ENCODE results near the gene GPLD1. TPM values are rescaled to one million over a fixed set of nuclear protein-coding genes. Genes with fewer than 3 reads are reported as not detected.

The GPLD1 gene, protein sequence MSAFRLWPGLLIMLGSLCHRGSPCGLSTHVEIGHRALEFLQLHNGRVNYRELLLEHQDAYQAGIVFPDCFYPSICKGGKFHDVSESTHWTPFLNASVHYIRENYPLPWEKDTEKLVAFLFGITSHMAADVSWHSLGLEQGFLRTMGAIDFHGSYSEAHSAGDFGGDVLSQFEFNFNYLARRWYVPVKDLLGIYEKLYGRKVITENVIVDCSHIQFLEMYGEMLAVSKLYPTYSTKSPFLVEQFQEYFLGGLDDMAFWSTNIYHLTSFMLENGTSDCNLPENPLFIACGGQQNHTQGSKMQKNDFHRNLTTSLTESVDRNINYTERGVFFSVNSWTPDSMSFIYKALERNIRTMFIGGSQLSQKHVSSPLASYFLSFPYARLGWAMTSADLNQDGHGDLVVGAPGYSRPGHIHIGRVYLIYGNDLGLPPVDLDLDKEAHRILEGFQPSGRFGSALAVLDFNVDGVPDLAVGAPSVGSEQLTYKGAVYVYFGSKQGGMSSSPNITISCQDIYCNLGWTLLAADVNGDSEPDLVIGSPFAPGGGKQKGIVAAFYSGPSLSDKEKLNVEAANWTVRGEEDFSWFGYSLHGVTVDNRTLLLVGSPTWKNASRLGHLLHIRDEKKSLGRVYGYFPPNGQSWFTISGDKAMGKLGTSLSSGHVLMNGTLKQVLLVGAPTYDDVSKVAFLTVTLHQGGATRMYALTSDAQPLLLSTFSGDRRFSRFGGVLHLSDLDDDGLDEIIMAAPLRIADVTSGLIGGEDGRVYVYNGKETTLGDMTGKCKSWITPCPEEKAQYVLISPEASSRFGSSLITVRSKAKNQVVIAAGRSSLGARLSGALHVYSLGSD
- polyA plus RNA-seq (2013, experiment 1 of 2) = 2.0 TPM
- 1.6 TPM for polyA plus RNA-seq (2013, experiment 2 of 2)

DNA sequence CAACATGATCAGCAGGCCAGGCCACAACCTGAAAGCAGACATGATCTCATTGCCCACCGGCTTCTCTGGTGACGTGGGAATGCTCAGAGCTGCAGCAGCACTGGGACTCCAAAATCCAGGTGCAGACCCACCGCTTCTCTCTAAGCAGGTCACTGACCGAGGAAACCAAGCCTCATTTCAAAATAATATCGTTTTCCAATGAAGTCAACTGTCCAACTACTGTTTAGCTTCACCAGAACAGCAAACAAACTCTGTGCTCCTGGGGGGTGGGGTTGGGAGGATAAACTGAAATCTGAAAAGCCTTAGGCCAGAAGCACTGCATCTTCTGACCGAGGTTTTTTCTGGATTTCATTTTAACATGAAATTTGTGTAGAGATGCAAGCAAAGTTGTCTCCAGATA, at the start of gene GPLD1:
TSS of gene GPLD1 (minus strand) at position 109 of the 400 bp plus-strand sequence. CDS start at position 42, 67 bp downstream.
- peaks cover 0 to 6% of the 10 kb centered on the region in 2 donors for H3K36me3 ChIP-seq (replicated peaks in 1 of 2; ENCODE audit: control insufficient read depth in 2 of 2, insufficient read depth in 2 of 2, low read length in 2 of 2)
- no peak within 1 kb of the TSS for H2BK5ac ChIP-seq (ENCODE audit: low read length)
- no peak within 1 kb of the TSS for H3K18ac ChIP-seq (ENCODE audit: low read length)
- DNase-seq (ENCODE audit: low spot score) = no peak
- no peak within 1 kb of the TSS for H3K4me2 ChIP-seq (ENCODE audit: insufficient read depth, low read length, poor library complexity, severe bottlenecking)
- H2AK5ac ChIP-seq (ENCODE audit: low read depth, low read length) = no peak within 1 kb of the TSS
- no CpG with 5 or more reads among the region's 6 CpGs for WGBS, 2 donors (ENCODE audit: extremely low coverage in 2 of 2, insufficient read length in 2 of 2, insufficient replicate concordance in 1 of 2)
- no peak within 1 kb of the TSS for H2BK120ac ChIP-seq (ENCODE audit: low read depth, low read length)
- no peak within 1 kb of the TSS for H3K14ac ChIP-seq (ENCODE audit: low read length)
- H3K23ac ChIP-seq (ENCODE audit: low read depth, low read length, poor library complexity) = no peak within 1 kb of the TSS
- no peaks in the 10 kb centered on the region for H3K4me1 ChIP-seq (ENCODE audit: control insufficient read depth in 2 of 2, insufficient read depth in 1 of 2, low read depth in 1 of 2, low read length in 2 of 2)
- H3K4me3 ChIP-seq (ENCODE audit: low read length in 2 of 2) = no peak within 1 kb of the TSS
- H2AFZ ChIP-seq (ENCODE audit: low read length) = no peak within 1 kb of the TSS
- peaks cover 0 to 4% (median 0%) of the 10 kb centered on the region in 3 experiments for H3K27me3 ChIP-seq (ENCODE audit: control insufficient read depth in 3 of 3, insufficient read depth in 3 of 3, low read depth in 1 of 3, low read length in 3 of 3)
- no peak within 1 kb of the TSS for H4K8ac ChIP-seq (ENCODE audit: low read depth, low read length)
- no peak within 1 kb of the TSS for H3K4ac ChIP-seq (ENCODE audit: low read length)
- no peak within 1 kb of the TSS for H2BK12ac ChIP-seq (ENCODE audit: low read length)
- H2BK15ac ChIP-seq (ENCODE audit: low read length) = no peak within 1 kb of the TSS
- H3K27ac ChIP-seq (replicated peaks; ENCODE audit: low read length) = no peak within 1 kb of the TSS
- H4K91ac ChIP-seq (ENCODE audit: low read depth, low read length, poor library complexity) = no peak within 1 kb of the TSS
- H3K9ac ChIP-seq (ENCODE audit: low read depth, low read length, poor library complexity) = no peak within 1 kb of the TSS
- no peaks in the 10 kb centered on the region for H3K79me1 ChIP-seq (ENCODE audit: low read depth, low read length)
- H3K9me3 ChIP-seq (replicated peaks in 1 of 2; ENCODE audit: control insufficient read depth in 2 of 2, insufficient read depth in 1 of 2, low read depth in 1 of 2, low read length in 2 of 2) = no peaks in the 10 kb centered on the region

DNA sequence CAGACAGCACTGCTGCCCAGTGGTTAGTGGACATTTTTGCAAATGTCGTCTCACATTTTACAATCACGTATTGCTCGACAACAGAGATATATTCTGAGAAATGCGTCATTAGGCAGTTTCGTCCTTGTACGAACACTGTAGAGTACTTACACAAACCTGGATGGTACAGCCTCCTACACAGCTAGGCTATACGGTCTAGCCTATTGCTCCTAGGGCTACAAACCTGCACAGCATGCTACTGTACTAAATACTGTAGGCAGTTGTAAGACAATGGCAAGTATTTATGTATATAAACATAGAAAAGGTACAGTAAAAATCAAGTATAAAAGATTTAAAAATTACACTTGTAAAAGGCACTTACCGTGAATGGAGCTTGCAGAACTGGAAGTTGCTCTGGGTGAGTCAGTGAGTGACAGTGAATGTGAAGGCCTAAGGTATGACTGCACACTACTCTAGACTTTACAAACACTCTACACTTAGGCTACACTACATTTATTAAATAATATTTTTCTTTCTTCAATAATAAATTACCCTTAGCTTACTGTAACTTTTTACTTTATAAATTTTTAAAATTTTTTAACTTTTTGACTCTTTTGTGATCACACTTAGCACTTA, 48.5 kb upstream of the GPLD1 start:
- Histone ChIP-seq H3K27me3 (ENCODE audit: control insufficient read depth in 3 of 3, insufficient read depth in 3 of 3, low read depth in 1 of 3, low read length in 3 of 3) (no peaks in the 10 kb centered on the region), H3K23ac (ENCODE audit: low read depth, low read length, poor library complexity) (no peak overlapping the region), H3K79me1 (ENCODE audit: low read depth, low read length) (no peaks in the 10 kb centered on the region), H2AFZ (ENCODE audit: low read length) (no peak overlapping the region), H3K4me1 (ENCODE audit: control insufficient read depth in 2 of 2, insufficient read depth in 1 of 2, low read depth in 1 of 2, low read length in 2 of 2) (peaks cover 0 to 4% of the 10 kb centered on the region in 2 donors), H3K4me2 (ENCODE audit: insufficient read depth, low read length, poor library complexity, severe bottlenecking) (no peak overlapping the region), H3K9ac (ENCODE audit: low read depth, low read length, poor library complexity) (no peak overlapping the region), H3K27ac (replicated peaks; ENCODE audit: low read length) (no peak overlapping the region), H2BK12ac (ENCODE audit: low read length) (no peak overlapping the region), H3K36me3 (replicated peaks in 1 of 2; ENCODE audit: control insufficient read depth in 2 of 2, insufficient read depth in 2 of 2, low read length in 2 of 2) (peaks cover 0 to 22% of the 10 kb centered on the region in 2 donors), H4K8ac (ENCODE audit: low read depth, low read length) (no peak overlapping the region), H3K14ac (ENCODE audit: low read length) (no peak overlapping the region), H3K9me3 (replicated peaks in 1 of 2; ENCODE audit: control insufficient read depth in 2 of 2, insufficient read depth in 1 of 2, low read depth in 1 of 2, low read length in 2 of 2) (no peaks in the 10 kb centered on the region), H3K4ac (ENCODE audit: low read length) (no peak overlapping the region), H4K91ac (ENCODE audit: low read depth, low read length, poor library complexity) (no peak overlapping the region), H2BK5ac (ENCODE audit: low read length) (no peak overlapping the region), H3K18ac (ENCODE audit: low read length) (no peak overlapping the region), H2BK15ac (ENCODE audit: low read length) (no peak overlapping the region), H2AK5ac (ENCODE audit: low read depth, low read length) (no peak overlapping the region), H2BK120ac (ENCODE audit: low read depth, low read length) (no peak overlapping the region), H3K4me3 (ENCODE audit: low read length in 2 of 2) (no peak overlapping the region)
- no CpG with 5 or more reads among the region's 8 CpGs for WGBS, 2 donors (ENCODE audit: extremely low coverage in 2 of 2, insufficient read length in 2 of 2, insufficient replicate concordance in 1 of 2)
- no peak for DNase-seq (ENCODE audit: low spot score)

DNA sequence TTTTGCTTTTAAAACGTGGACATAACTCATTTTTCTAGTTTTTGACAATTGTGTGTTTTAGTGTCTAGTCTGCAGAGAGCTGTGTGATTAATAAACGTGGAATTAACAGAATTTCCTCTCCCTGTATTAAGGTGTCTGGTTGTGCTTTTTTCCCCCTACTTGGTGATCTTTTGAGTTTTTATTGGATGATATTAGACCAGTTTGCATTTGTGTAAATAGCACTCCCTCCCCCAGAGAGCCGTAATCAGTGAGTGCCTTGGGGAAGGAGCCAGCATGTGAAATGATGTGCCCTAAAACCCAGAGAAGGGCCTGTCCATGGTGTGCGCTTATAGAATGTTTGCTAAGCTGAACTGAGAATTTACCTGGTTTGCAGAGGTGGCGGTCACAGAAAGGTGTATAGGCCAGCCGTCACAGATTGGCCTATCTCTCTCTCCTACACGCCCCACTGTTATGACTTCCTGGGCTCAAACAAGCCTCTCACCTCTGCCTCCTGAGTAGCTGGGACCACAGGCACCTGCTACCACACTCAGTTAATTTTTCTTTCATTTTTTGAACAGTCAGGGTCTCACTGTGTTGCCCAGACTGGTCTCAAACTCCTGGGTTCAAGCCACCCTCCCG, 47.8 kb upstream of the GPLD1 start:
- no peak overlapping the region for H4K8ac ChIP-seq (ENCODE audit: low read depth, low read length)
- H3K18ac ChIP-seq (ENCODE audit: low read length) = no peak overlapping the region
- no peak overlapping the region for H3K9ac ChIP-seq (ENCODE audit: low read depth, low read length, poor library complexity)
- no peak overlapping the region for H3K4me2 ChIP-seq (ENCODE audit: insufficient read depth, low read length, poor library complexity, severe bottlenecking)
- no peak overlapping the region for H3K23ac ChIP-seq (ENCODE audit: low read depth, low read length, poor library complexity)
- no peak overlapping the region for H3K14ac ChIP-seq (ENCODE audit: low read length)
- DNase-seq (ENCODE audit: low spot score) = no peak
- H2BK12ac ChIP-seq (ENCODE audit: low read length) = no peak overlapping the region
- no peaks in the 10 kb centered on the region for H3K27me3 ChIP-seq (ENCODE audit: control insufficient read depth in 3 of 3, insufficient read depth in 3 of 3, low read depth in 1 of 3, low read length in 3 of 3)
- no CpG with 5 or more reads among the region's 8 CpGs for WGBS, 2 donors (ENCODE audit: extremely low coverage in 2 of 2, insufficient read length in 2 of 2, insufficient replicate concordance in 1 of 2)
- H3K4ac ChIP-seq (ENCODE audit: low read length) = no peak overlapping the region
- H2AFZ ChIP-seq (ENCODE audit: low read length) = no peak overlapping the region
- no peak overlapping the region for H2BK120ac ChIP-seq (ENCODE audit: low read depth, low read length)
- H3K9me3 ChIP-seq (replicated peaks in 1 of 2; ENCODE audit: control insufficient read depth in 2 of 2, insufficient read depth in 1 of 2, low read depth in 1 of 2, low read length in 2 of 2) = no peaks in the 10 kb centered on the region
- H3K4me3 ChIP-seq (ENCODE audit: low read length in 2 of 2) = no peak overlapping the region
- no peak overlapping the region for H4K91ac ChIP-seq (ENCODE audit: low read depth, low read length, poor library complexity)
- H3K27ac ChIP-seq (replicated peaks; ENCODE audit: low read length) = no peak overlapping the region
- peaks cover 0 to 25% of the 10 kb centered on the region in 2 donors for H3K36me3 ChIP-seq (replicated peaks in 1 of 2; ENCODE audit: control insufficient read depth in 2 of 2, insufficient read depth in 2 of 2, low read length in 2 of 2)
- no peak overlapping the region for H2BK5ac ChIP-seq (ENCODE audit: low read length)
- H2BK15ac ChIP-seq (ENCODE audit: low read length) = no peak overlapping the region
- peaks cover 0 to 4% of the 10 kb centered on the region in 2 donors for H3K4me1 ChIP-seq (ENCODE audit: control insufficient read depth in 2 of 2, insufficient read depth in 1 of 2, low read depth in 1 of 2, low read length in 2 of 2)
- H2AK5ac ChIP-seq (ENCODE audit: low read depth, low read length) = no peak overlapping the region
- no peaks in the 10 kb centered on the region for H3K79me1 ChIP-seq (ENCODE audit: low read depth, low read length)

Measured in neuronal stem cell (in vitro differentiated cells).